GM20000 (cell line): ENCODE data around the gene FLNB.

Source experiments
- DNase-seq: peaks from one replicate; pipeline ENCODE4 v3.0.0; 2012; ENCODE audit warnings: low spot score
- TF ChIP-seq, protein P1 (sequence below): IDR thresholded peaks from 2 replicates; pipeline ENCODE4 v1.5.1; 2012; ENCODE audit warnings: mild to moderate bottlenecking, control low read depth; ENCODE audit errors: extremely low read depth, missing control alignments

FLNB gene

DNA sequence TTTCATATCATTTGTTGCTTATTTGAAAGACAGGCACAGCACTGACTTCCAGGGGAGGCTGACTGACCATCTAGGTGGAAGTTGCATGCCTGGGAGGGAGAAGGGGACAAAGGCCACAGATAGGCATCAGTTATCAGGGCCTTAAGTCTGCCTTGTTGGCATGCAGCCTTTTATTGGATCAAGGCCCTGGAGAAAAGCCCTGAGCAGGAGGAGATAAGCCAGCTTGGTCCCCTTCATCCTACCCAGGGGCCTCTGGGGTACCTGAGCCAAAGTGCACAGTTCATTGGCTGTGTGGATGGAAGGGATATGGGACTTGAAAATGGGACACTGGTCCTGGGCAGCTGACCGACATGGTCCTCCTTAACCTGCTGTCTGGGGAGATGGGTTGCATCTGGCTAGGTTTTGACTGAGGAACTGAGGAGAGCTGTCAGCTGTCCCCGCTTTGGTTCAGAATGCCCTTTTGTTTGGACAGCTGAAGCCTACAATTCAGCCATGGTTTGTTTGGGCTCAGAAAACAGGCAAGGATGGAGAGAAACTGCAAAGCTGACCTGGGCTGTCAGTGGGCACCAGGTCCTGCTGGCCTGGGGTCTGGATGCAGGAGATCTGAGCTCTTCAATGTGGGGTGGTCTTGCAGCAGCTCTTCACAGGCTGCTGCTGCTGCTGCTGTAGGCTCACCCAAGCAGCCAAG lies 60.0 kb downstream of the FLNB start:
- TF ChIP-seq, protein P1, sequence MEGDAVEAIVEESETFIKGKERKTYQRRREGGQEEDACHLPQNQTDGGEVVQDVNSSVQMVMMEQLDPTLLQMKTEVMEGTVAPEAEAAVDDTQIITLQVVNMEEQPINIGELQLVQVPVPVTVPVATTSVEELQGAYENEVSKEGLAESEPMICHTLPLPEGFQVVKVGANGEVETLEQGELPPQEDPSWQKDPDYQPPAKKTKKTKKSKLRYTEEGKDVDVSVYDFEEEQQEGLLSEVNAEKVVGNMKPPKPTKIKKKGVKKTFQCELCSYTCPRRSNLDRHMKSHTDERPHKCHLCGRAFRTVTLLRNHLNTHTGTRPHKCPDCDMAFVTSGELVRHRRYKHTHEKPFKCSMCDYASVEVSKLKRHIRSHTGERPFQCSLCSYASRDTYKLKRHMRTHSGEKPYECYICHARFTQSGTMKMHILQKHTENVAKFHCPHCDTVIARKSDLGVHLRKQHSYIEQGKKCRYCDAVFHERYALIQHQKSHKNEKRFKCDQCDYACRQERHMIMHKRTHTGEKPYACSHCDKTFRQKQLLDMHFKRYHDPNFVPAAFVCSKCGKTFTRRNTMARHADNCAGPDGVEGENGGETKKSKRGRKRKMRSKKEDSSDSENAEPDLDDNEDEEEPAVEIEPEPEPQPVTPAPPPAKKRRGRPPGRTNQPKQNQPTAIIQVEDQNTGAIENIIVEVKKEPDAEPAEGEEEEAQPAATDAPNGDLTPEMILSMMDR, result no peak

DNA sequence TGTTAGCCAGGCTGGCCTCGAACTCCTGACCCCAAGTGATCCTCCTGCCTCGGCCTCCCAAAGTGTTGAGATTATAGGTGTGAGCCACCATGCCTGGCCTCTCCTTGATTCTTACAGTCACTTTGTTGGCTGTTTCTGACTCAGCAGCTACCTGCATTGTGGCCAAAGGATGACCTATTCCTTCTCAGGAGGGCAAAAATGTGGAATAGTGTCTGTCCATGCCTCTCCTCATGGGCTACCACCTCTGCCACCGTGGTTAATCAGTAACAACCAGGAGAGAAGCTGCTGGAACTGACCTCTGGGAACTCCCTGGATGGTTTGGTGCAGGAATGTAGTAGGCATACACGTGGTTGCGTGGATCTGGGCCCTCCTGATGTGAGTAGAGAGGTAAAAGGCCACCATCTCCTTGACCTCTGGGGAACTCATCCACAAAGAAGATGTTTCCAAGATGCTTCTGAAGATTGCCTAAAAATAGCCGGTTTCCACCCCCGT lies 63.3 kb downstream of the FLNB start:
- no peak for DNase-seq

More for the DNA sequence above, 60.0 kb downstream of the FLNB start:
- DNase-seq, result no peak

DNA sequence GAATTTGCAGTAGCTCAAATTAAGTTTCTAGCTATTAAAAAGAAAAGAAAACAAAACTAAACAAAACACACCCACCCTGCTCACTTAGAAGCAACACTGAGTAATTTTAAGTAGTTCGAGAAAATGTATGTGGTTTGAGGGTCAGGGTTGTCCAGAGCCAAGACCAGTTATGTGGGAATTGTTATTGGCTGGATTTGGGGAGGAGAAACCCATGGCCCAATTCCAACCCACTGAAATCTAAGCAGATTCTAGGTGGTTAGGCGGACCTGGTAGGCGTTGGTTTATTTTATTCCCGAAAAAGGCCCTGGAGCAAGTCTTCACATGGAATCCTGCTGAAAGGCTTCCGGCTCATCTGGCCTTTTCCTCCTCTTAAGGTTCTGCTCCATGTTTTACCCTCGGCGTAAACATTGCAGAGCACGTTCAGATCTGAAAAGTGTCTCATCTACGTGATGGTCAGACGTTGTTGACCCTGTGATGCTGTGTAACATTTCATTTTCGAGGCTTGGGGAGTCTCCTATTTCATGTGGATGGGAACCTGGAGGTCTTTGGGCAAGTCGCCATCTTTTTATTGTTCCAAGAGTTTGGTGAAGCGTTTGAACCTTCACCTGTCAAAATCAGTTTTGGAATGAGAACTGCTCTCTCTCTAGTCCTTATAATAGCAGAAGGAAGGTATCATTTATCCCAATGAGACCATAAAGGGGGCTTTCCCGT lies 64.0 kb downstream of the FLNB start:
- no peak for DNase-seq
- TF ChIP-seq, protein P1, result no peak

More for the DNA sequence above, 63.3 kb downstream of the FLNB start:
- TF ChIP-seq, protein P1, result no peak

DNA sequence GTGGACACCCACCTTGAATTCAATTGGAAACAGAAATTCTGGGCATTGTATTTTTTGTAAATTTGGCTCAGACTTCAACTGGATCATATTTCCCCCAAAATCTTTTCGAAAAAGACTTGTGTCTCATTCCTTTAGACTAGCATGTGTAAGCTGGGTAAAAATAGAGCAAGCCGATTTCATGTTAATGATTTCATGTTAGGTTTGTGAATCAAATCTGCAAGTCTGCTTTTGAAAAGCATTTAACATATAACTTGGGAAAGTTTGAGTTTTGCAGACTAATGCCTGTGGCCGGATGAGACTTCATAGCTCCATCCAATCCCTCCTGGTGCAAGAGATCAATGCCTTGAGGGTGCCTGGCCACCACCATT lies 64.5 kb downstream of the FLNB start:
- TF ChIP-seq, protein P1, result no peak

DNA sequence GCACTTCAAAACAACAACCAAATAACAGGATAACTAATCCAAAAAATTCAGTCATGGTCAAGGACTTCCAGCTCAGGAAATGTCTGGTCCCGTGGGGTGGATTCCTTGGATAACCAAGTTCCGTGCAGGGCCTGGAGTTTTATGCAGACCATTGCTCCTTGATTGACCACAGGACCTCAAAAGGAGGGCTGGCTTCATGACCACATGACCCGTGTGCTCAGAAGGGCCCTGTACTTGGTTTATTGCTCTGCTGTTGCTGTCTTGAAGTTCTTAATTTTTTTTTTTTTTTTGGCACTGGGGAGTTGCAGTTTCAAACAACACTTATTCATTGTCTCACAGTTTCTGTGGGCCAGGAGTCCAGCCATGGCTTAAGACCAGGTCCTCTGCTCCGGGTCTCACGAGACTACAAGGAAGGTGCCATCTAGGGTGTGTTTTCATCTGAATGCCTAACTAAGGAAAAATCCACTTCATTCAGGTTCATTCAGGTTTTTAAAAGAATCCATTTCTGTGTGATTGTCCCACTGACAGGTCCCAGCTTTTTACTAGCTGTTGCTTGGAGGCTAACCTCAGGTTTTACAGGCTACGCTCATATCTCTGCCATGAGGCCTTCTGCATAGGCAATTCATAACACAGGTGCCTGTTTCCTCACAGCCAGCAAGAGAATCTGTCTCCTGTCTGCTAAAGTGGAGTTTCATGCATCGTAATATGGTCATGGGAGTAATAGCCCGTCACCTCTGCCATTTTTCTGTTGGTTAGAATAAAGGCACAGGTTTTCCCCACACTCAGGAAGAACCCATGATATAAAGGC lies 65.3 kb downstream of the FLNB start:
- TF ChIP-seq, protein P1, result no peak
- no peak for DNase-seq

More for the DNA sequence above, 64.5 kb downstream of the FLNB start:
- no peak for DNase-seq

DNA sequence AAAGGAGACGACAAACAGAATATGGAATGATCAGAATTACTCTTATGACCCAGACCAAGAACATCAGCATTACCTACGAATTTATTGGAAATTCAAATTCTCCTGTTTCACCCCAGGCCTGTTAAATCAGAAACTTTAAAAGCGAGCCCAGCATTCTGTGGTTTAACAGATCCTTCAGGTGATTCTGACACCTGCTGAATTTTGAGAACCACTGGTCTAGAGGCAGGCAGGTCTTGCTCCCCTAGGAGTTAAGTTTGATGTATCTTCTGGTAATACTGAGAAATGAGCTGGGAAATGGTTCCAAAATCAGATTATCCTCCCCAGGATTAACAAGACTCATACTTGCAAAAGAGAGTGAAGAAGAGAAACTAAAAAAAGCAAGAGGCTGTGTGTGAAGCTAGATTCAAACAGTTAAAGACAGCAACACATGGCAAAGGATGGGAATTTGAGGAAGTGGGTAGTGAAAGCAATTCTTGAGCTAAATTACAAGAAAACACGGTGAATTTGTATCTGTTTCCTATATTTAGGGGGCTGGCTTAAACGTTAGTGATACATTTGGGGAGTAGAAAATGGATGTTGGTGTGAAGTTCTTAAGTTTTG lies 66.0 kb downstream of the FLNB start:
- TF ChIP-seq, protein P1, result no peak

More for the DNA sequence above, 66.0 kb downstream of the FLNB start:
- DNase-seq, result no peak
